Measurements from ENCODE around the gene NUDCD2. TPM values are rescaled to one million over a fixed set of nuclear protein-coding genes. Genes with fewer than 3 reads are reported as not detected.
"Not testable (repeated sequence)": the region's sequence is repeated elsewhere in the genome, so short reads cannot be mapped to it uniquely, and the experiment has no call there.

NUDCD2 gene
- total RNA-seq, 2 donors from 2014 or later: 46.5 to 55.7 TPM

DNA sequence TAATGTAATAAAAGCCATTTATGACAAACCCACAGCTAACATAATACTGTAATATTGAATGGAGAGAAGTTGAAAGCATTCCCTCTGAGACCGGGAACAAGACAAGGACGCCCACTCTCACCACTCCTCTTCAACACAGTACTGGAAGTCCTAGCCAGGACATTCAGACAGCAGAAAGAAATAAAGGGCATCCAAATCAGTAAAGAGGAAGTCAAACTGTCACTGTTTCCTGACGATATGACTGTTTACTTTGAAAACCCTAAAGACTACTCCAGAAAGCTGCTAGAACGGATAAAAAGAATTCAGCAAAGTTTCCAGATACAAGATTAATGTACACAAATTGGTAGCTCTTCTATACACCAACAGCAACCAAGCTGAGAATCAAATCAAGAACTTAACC is 33.8 kb downstream of the NUDCD2 start:
- H3K27me3 Mint-ChIP-seq; H3K4me1 Mint-ChIP-seq; ATAC-seq (replicated peaks); H3K4me3 Mint-ChIP-seq; H3K27ac Mint-ChIP-seq; H3K36me3 Mint-ChIP-seq (ENCODE audit: low read depth); H3K9me3 Mint-ChIP-seq: not testable (repeated sequence)

- H3K27me3 Mint-ChIP-seq: no peaks in the 10 kb centered on the region
- H3K36me3 Mint-ChIP-seq (ENCODE audit: low read depth): no peaks in the 10 kb centered on the region
- no peak for ATAC-seq (replicated peaks)
- no peak overlapping the region for H3K27ac Mint-ChIP-seq
- H3K9me3 Mint-ChIP-seq: no peaks in the 10 kb centered on the region
- no peak overlapping the region for H3K4me3 Mint-ChIP-seq
- H3K4me1 Mint-ChIP-seq: no peaks in the 10 kb centered on the region
Measured at GRCh38 chr5:163424836-163425235, 35.1 kb downstream of the NUDCD2 start.

- not testable (repeated sequence) for H3K27ac Mint-ChIP-seq; ATAC-seq (replicated peaks); H3K36me3 Mint-ChIP-seq (ENCODE audit: low read depth); H3K9me3 Mint-ChIP-seq; H3K4me1 Mint-ChIP-seq; H3K4me3 Mint-ChIP-seq
- peaks cover 27% of the 10 kb centered on the region for H3K27me3 Mint-ChIP-seq
Measured at GRCh38 chr5:163415673-163416072, 44.2 kb downstream of the NUDCD2 start.

- Mint-ChIP-seq H3K36me3 (ENCODE audit: low read depth) (no peaks in the 10 kb centered on the region), H3K4me1 (no peaks in the 10 kb centered on the region), H3K4me3 (no peak overlapping the region), H3K27me3 (peaks cover 21% of the 10 kb centered on the region), H3K9me3 (no peaks in the 10 kb centered on the region), H3K27ac (no peak overlapping the region)
- no peak for ATAC-seq (replicated peaks)
Measured at GRCh38 chr5:163410505-163410904, 49.4 kb downstream of the NUDCD2 start.

DNA sequence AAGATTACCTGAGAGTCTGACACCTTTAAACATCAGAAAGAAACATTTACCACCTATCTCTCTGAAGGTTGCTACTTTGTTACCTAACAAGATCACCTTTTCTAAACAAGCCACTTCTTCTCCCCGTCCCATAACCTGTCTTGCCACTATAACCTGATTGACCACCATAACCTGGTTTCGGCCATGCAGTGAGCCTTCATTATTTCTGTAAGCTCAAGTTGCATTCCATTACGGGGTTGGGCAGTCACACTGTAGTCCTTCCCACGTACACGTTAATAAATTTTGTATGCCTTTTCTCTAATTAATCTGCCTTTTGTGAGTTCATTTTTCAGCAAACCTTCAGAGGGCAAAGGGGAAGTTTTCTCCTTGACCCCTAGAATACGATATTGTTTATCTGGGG is 50.5 kb downstream of the NUDCD2 start:
- Mint-ChIP-seq H3K4me1 (no peaks in the 10 kb centered on the region), H3K9me3 (no peaks in the 10 kb centered on the region), H3K4me3 (no peak overlapping the region), H3K27me3 (peaks cover 14% of the 10 kb centered on the region), H3K27ac (no peak overlapping the region), H3K36me3 (ENCODE audit: low read depth) (no peaks in the 10 kb centered on the region)
- ATAC-seq (replicated peaks): no peak

GRCh38 chr5:163408311-163408923 is 51.5 kb downstream of the NUDCD2 start:
- H3K4me1 Mint-ChIP-seq: no peaks in the 10 kb centered on the region
- no peak overlapping the region for H3K27ac Mint-ChIP-seq
- no peaks in the 10 kb centered on the region for H3K9me3 Mint-ChIP-seq
- H3K36me3 Mint-ChIP-seq (ENCODE audit: low read depth): no peaks in the 10 kb centered on the region
- peaks cover 10% of the 10 kb centered on the region for H3K27me3 Mint-ChIP-seq
- ATAC-seq (replicated peaks): peak; percentile 66
- H3K4me3 Mint-ChIP-seq: no peak overlapping the region

DNA sequence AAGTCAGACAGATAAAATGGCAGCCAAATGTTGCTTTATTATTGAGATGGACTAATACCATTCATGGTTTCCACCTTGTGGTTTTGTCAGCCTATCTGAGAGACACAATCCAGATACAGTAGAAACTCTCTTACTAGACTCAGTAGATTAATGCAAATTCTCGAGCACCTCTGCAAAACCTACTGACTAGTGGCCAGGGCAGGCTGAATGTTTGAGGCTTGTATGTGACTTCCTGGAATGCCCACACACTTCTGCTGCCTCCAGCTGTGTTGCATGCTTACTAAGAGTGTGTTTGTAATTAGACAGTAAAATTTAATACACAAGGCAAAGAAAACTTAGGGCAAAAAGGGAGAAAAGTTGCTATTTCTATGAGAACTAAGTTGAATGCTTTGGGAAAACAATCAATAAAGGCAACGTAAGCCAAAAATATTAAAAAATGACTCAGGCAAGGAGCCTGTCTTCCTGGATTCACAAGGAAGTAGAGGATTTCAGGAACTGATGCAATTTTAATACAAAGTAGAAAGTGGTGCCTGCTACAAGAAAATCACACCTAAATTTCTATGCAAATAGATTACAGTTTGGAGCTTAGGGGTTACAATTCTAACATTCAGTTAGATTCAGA is 52.8 kb downstream of the NUDCD2 start:
- Mint-ChIP-seq H3K9me3 (no peaks in the 10 kb centered on the region), H3K27ac (no peak overlapping the region), H3K27me3 (peaks cover 4% of the 10 kb centered on the region), H3K4me3 (no peak overlapping the region), H3K36me3 (ENCODE audit: low read depth) (no peaks in the 10 kb centered on the region), H3K4me1 (no peaks in the 10 kb centered on the region)
- no peak for ATAC-seq (replicated peaks)

GRCh38 chr5:163404364-163405173 is 55.3 kb downstream of the NUDCD2 start:
- H3K27ac Mint-ChIP-seq: no peak overlapping the region
- no peaks in the 10 kb centered on the region for H3K9me3 Mint-ChIP-seq
- no peaks in the 10 kb centered on the region for H3K4me1 Mint-ChIP-seq
- H3K4me3 Mint-ChIP-seq: no peak overlapping the region
- no peaks in the 10 kb centered on the region for H3K36me3 Mint-ChIP-seq (ENCODE audit: low read depth)
- no peak for ATAC-seq (replicated peaks)
- H3K27me3 Mint-ChIP-seq: peaks cover 3% of the 10 kb centered on the region

GRCh38 chr5:163402007-163402406 is 57.9 kb downstream of the NUDCD2 start:
- Mint-ChIP-seq H3K9me3 (no peaks in the 10 kb centered on the region), H3K4me3 (no peak overlapping the region), H3K4me1 (no peaks in the 10 kb centered on the region), H3K27me3 (peaks cover 7% of the 10 kb centered on the region), H3K36me3 (ENCODE audit: low read depth) (no peaks in the 10 kb centered on the region), H3K27ac (no peak overlapping the region)
- no peak for ATAC-seq (replicated peaks)

GRCh38 chr5:163401271-163401670 is 58.6 kb downstream of the NUDCD2 start:
- no peak overlapping the region for H3K4me3 Mint-ChIP-seq
- H3K36me3 Mint-ChIP-seq (ENCODE audit: low read depth): no peaks in the 10 kb centered on the region
- ATAC-seq (replicated peaks): no peak
- H3K27me3 Mint-ChIP-seq: peaks cover 7% of the 10 kb centered on the region
- no peak overlapping the region for H3K27ac Mint-ChIP-seq
- H3K4me1 Mint-ChIP-seq: no peaks in the 10 kb centered on the region
- H3K9me3 Mint-ChIP-seq: no peaks in the 10 kb centered on the region

DNA sequence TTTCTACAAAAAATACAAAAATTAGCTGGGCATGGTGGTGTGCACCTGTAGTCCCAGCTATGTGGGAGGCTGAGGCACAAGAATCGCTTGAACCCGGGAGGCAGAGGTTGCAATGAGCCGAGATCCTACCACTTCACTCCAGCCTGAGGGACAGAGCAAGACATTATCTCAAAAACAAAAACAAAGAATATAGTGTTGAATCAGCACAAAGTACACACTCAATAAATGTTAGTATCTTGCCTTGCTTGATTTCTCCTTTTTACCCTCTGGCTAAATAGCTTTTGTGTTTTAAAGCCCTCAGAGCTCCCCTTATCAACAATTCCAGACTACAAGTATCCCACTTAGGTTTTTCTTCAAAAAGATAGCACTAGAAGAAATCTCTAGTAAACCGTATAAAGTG is 60.0 kb downstream of the NUDCD2 start:
- H3K27ac Mint-ChIP-seq: no peak overlapping the region
- peaks cover 7% of the 10 kb centered on the region for H3K27me3 Mint-ChIP-seq
- no peaks in the 10 kb centered on the region for H3K4me1 Mint-ChIP-seq
- no peaks in the 10 kb centered on the region for H3K36me3 Mint-ChIP-seq (ENCODE audit: low read depth)
- H3K4me3 Mint-ChIP-seq: no peak overlapping the region
- no peaks in the 10 kb centered on the region for H3K9me3 Mint-ChIP-seq
- no peak for ATAC-seq (replicated peaks)

- no peaks in the 10 kb centered on the region for H3K9me3 Mint-ChIP-seq
- no peaks in the 10 kb centered on the region for H3K4me1 Mint-ChIP-seq
- no peaks in the 10 kb centered on the region for H3K36me3 Mint-ChIP-seq (ENCODE audit: low read depth)
Measured at GRCh38 chr5:163397354-163397753, 62.5 kb downstream of the NUDCD2 start.

DNA sequence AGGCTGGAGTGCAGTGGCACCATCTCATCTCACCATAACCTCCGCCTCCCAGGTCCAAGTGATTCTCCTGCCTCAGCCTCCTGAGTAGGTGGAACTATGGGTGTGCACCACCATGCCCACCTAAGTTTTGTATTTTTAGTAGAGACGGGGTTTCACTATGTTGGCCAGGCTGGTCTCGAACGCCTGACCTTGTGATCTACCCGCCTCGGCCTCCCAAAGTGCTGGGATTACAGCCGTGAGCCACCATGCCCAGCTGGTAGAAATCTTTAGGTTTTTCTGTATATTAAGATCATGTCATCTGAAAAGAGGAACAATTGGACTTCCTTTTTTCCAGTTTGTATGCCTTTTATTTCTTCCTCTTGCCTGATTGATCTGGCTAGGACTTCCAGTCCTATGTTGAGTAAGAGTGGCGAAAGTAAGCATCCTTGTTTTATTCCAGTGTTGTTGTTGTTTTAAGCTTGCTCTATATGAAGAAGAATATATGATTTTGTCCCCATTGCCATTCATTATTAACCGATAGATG is 63.0 kb downstream of the NUDCD2 start:
- H3K4me3 Mint-ChIP-seq; H3K36me3 Mint-ChIP-seq (ENCODE audit: low read depth); ATAC-seq (replicated peaks); H3K4me1 Mint-ChIP-seq; H3K27ac Mint-ChIP-seq; H3K9me3 Mint-ChIP-seq: not testable (repeated sequence)
- peaks cover 22% of the 10 kb centered on the region for H3K27me3 Mint-ChIP-seq

More at GRCh38 chr5:163397354-163397753, 62.5 kb downstream of the NUDCD2 start:
- ATAC-seq (replicated peaks): no peak
- Mint-ChIP-seq H3K27ac (no peak overlapping the region), H3K4me3 (no peak overlapping the region), H3K27me3 (peaks cover 20% of the 10 kb centered on the region)

Data from activated T-helper 17 cell treated with anti-CD3 and anti-CD28 coated beads, Interleukin-2, amount 50 U/mL, for 72 hours (primary cell).